Subcutaneous adipose tissue (tissue), 4 donors: ENCODE measurements around the gene FBXO38. TPM values are rescaled to one million over a fixed set of nuclear protein-coding genes. Genes with fewer than 3 reads are reported as not detected.

ENCODE experiments used
- CTCF ChIP-seq: fragments of 450-650 bp; IDR thresholded peaks from one replicate; pipeline ENCODE4 v1.5.1; 2016; ENCODE audit warnings: low read depth, mild to moderate bottlenecking, control low read depth, antibody characterized with exemption, moderate library complexity
- small RNA-seq: library from RNA; depleted of rRNA; stranded (forward); fragments of <200 nt; gene quantifications from one replicate; pipeline ENCODE3, GENCODE V24; 2016
- total RNA-seq, 4 donors: library from RNA; depleted of rRNA; stranded (reverse); fragments of >200 nt; gene quantifications; one replicate each; pipeline ENCODE4 v1.1.0, GENCODE V29; 2016

The FBXO38 gene
- total RNA-seq, 4 donors from 2014 or later = 56.3 to 94.7 (median 71.7) TPM

GRCh38 chr5:148483750-148484149, 100.0 kb downstream of the FBXO38 start:
- TF ChIP-seq CTCF = no peak

GRCh38 chr5:148484651-148485050, 100.9 kb downstream of the FBXO38 start:
- no peak for TF ChIP-seq CTCF

DNA sequence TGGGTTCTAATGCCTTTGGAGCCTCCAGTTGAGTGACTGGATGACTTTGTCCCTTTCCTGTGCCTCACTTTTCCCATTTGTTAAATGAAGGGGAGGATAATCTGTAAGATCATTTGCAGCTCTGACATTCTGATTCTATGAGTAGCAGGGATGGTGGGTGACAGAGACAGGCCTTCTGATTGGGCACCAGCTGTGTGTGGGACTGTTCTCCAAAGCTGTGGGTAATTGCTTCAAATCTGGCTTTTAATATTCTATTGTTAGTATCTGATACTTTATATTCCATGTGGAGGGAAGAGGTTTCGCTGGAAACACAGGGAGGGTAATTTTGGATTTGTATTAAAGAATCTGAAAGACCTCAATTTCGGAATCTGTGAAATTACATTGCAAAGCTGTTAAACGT, 102.7 kb downstream of the FBXO38 start:
- no peak for TF ChIP-seq CTCF

GRCh38 chr5:148488757-148489156, 105.0 kb downstream of the FBXO38 start:
- TF ChIP-seq CTCF = no peak

- TF ChIP-seq CTCF = no peak
Measured at GRCh38 chr5:148491015-148491792, 107.4 kb downstream of the FBXO38 start.

- TF ChIP-seq CTCF = no peak
Measured at GRCh38 chr5:148491793-148492184, 108.0 kb downstream of the FBXO38 start.

DNA sequence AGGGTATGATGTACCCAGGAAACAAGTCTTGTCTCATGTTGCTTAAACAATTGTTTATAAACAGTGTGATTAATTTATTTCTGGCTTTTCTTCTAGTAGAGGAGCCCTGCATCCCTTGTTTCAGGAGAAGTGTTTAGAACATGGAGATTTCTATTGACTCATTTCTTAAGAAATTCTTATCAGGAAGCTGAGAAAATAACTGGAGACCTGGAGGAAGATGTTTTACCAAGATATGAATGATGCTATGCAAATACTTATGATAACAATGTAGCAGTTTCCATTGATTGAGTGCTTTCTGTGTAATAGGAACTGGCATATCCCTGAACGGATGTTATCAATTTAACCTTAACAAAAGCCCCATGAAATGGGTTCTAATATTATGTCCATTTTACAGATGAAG, 108.6 kb downstream of the FBXO38 start:
- TF ChIP-seq CTCF = no peak

Small RNA genes within 50 kb of the gene (small RNA-seq; reads per million reads assigned to genes)
- gene RF00017 = not detected

Other genes starting within 250 kb of the FBXO38 start
- gene SPINK14, start 215.4 kb upstream of the FBXO38 start, total RNA-seq = not detected
- not detected for gene SPINK6, start 180.9 kb upstream of the FBXO38 start, total RNA-seq
- gene MARCOL, start 145.4 kb upstream of the FBXO38 start, total RNA-seq = not detected
- gene SPINK13, start 115.2 kb upstream of the FBXO38 start, total RNA-seq = 1 to 10 TPM in 1 of 4 donors, not detected in 3; 2.4 TPM
- not detected for gene SPINK7, start 71.5 kb upstream of the FBXO38 start, total RNA-seq
- not detected for gene SPINK9, start 48.4 kb upstream of the FBXO38 start, total RNA-seq